Measurements from ENCODE around the gene USP4.
"Not testable (repeated sequence)": the region's sequence is repeated elsewhere in the genome, so short reads cannot be mapped to it uniquely, and the experiment has no call there.

The USP4 gene

DNA sequence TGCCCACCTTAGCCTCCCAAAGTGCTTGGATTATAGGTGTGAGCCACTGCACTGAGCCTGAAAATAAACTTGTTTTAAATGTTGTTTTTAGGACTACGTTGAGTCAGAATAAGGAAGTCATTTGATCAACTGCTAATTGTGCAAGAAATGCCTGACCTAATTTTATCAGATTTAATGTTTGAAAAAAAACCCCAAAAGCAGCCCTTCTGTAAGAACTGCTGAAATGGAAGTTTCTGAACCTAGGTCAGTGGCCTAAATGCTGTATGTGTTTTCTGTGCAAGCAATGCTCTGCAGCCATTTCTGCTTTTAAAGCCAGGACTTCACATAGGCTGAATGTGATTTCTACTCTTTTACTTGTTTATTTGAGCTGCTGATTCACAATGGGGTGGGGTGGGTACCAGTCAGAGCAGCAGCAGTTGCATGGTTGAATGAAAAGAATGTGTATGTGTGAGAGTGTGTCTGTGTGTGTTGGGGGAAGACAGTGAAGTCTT is 11.7 kb upstream of the USP4 start:
- peak; percentile 31 for DNase-seq

- peak; percentile 93 for DNase-seq
Measured at GRCh38 chr3:49349348-49350114, 9.7 kb upstream of the USP4 start.

- DNase-seq: not testable (repeated sequence)
Measured at GRCh38 chr3:49348361-49348760, 8.5 kb upstream of the USP4 start.

DNA sequence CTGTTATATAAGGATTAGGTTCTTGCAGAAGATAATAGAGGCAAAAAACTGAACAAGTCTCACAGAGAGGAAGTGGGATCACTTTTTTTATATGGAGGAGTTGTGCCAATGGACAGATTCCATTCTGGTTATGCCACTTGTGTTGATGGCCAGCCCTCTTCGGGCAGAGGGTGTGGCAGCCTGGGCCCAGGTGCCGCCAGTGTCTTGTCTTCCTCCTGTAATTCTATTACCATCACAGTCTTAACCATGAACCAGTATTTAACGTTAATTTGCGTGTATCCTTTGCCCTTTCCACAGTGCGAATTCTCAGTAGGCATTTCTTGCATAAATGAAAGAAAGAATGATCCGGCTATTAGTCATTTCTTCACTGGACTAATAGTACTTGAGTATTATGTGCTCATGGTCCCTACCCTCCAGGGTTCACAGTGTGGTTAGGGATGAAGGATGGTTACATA is 7.0 kb upstream of the USP4 start:
- no peak for DNase-seq

GRCh38 chr3:49343163-49343562 is 3.3 kb upstream of the USP4 start:
- no peak for DNase-seq

- no peak for DNase-seq
Measured at GRCh38 chr3:49341996-49342395, 2.1 kb upstream of the USP4 start.

DNA sequence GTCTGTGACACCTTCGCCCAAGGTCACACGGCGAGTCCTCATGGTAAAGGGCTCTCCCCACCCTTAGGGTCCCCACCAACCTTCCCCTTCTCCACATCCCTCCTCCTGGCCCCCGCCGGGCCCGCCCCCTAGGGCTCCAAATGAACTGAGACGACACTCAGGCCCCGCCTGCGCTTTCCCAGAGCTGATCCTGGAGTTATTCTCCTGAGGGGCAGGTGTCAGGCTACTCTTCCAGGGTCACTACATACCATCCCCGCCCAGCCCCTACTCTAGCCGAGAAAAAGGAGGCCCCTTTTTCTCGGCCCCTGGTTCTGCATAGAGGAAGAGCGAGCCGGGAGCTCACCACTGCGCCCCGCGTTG is 292 bp downstream of the USP4 start:
- DNase-seq: no peak

DNA sequence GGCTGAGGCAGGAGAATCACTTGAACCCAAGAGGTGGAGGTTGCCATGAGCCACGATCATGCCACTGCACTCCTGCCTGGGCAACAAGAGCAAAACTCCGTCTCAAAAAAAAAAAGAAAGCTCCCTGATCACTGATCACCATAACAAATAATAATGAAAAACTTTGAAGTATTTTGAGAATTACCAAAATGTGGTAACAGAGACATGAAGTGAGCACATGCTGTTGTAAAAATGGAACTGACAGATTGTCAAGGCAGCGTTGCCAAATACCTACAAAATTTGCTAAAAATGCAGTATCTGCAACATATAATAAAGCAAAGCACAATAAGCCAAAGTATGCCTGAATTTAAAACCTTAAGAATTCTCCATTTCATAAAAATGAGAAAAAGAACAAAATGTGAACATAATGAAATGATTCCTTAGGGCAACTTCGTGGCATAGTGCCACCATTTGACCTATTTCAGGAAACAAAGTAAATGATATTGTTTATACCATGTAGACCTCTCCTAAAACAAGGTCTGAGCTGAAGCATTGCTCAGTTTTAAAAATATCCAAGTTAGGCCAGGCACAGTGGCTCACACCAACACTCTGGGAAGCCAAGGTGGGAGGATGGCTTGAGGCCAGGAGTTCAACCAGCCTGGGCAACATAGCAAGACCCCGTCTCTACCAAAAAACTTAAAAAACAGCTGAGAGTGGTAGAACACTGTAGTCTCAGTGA is 5.8 kb downstream of the USP4 start:
- DNase-seq: no peak

GRCh38 chr3:49333091-49333490 is 6.8 kb downstream of the USP4 start:
- no peak for DNase-seq

DNA sequence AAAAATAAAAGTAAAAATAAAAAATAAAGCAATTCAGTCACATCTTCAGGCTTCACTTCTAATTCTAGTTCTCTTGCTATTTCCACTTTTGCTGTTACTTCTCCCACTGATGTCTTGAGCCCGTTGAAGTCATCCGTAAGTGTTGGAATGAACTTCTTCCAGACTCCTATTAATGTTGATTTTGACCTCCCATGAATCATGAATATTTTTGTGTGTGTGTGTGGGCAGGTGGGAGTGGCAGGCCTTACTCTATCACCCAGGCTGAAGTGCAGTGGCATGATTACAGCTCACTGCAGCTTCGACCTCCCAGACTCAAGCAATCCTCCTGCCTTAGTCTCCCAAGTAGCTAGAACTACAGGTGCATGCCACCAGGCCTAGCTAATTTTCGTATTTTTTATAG is 10.7 kb downstream of the USP4 start:
- no peak for DNase-seq

DNA sequence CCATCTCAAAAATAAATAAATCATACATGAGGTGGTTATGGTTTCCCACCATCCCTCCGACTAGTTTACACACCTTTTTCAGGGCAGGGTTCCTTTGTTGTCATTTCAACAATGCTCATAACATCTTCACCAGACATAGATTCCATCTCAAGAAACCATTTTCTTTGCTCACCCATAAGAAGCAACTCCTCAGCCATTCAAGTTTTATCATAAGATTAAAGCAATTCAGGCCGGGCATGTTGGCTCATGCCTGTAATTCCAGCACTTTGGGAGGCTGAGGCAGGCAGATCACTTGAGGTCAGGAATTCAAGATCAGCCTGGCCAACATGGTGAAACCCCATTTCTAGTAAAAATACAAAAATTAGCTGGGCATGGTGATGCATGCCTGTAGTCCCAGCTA is 11.5 kb downstream of the USP4 start:
- DNase-seq: not testable (repeated sequence)

GRCh38 chr3:49327485-49327884 is 12.4 kb downstream of the USP4 start:
- no peak for DNase-seq

DNA sequence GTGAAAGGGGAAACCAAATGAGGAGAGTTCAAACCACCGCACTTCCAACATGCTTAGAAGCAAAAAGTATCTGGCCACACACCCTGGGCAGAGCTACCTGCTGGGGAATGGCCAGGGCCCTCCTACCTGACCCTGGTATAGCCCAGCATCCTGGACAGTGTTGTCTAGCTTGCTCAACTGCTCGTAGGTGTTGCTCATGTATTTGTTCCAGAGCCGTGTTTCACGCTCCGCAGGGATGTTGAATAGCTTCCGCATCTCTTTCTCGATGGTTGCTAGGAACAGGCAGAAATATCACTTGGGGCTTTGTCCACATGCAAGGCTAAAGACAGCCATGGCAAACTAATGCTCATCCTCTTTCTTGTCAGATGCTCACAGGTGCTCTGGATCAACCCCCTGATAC is 15.1 kb downstream of the USP4 start:
- no peak for DNase-seq

DNA sequence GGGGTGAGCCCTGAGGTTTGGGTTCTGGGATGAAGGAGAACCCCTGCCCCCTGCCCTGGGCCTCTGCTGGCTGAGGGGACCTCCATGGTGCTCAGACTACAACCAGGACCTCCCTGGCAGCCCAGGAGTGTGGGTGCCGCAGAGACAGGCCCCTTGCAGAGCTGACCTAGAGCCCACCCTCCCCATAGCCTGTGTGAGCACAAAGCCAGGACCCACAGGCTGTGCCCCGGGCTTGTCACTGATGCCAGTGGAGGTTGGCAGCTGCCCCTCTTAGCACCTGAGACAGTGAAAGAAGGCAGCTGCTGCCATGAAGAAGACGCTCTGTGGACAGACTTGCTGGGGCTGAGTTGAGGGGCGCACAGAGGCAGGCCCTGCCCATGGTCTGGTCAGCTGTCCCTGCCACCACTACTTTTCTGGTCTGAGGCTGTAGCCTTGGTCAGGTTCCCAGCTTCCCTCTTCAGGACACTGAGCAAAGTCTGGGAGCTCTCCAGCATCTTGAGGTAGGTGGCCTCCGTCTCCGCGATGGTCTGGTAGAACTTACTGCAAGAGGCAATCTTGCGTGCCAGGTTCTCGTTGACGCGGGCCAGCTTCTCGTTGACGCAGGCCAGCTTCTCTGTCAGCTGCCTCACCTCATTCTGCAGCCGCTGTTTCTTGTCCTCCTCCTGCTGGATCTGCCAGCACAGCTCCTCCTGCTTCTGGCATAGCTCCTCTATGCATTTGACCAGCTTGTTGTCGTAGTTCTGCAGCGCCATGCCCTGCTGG is 23.0 kb downstream of the USP4 start:
- no peak for DNase-seq

DNA sequence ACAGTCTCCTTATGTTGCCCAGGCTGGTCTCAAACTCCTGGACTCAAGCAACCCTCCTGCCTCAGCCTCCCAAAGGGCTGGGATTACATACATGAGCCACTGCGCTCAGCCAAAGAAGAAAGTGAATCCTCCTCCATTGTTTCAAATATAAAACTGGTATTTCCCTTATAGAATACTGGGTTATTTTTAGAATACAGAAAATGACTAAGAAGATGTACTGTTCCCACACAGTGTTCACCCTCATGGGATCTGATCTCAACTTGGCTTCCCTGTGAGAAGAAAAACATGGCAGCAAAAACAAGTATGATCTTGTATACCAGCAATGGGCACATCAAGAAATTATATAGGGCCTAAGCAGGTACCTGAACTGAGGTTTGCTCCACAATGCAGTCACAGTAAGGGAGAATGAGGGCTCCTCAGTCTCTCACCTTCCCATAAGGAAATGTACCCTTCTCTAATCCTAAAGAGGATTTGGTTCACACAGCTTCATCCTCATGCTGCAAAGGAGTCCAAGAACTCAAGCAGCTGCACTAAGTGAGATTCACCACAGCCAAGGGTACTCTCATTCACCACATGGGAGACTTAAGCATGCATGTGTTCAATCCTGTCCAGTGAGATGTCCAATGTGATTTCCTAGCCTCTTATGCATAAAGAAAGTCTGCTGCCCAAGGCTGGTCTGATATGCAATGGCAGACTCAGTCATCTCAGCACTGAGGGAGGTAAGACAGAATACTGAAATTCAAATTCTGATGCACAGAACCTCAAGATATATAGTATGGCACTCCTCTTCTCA is 25.8 kb downstream of the USP4 start:
- no peak for DNase-seq

- DNase-seq: no peak
Measured at GRCh38 chr3:49311283-49311682, 28.6 kb downstream of the USP4 start.

DNA sequence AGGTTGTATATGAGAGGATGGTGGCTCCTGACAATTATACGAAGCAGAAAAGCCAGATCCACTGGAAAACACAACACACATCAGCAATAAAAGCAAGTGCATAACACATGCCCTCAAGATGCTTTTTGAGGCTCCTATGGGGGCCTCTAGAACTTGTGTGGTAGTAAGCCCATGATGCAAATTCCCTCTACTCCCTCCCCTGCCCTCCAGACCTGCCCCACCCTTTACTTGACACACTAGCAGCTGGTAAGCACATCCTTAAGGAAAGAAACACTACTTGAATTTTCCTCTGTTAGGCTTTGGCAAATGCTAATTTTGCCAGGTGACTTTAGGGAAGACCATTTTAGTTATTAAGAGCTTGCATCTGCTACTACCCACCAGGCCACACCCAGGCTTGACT is 29.2 kb downstream of the USP4 start:
- no peak for DNase-seq

GRCh38 chr3:49305608-49306007 is 34.2 kb downstream of the USP4 start:
- DNase-seq: no peak

DNA sequence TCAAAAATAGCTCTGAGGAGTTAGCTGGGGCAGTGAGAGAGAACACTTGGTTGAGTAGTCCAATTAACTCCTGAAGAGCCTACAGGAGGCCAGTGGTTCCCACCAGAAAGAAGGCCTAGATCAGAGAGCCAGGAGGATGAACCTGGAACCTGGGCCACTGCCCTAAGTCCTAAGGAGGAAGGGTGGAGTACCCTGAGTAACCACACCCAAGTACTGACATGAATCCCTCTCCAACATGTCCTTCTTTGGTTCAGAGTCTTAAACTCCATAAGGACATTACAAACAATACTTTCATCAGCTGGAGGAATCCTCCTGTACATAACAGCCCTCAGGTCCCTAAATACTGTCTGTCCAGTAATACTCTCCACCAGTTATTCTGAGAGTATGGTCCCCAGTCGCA is 37.2 kb downstream of the USP4 start:
- DNase-seq: no peak

DNA sequence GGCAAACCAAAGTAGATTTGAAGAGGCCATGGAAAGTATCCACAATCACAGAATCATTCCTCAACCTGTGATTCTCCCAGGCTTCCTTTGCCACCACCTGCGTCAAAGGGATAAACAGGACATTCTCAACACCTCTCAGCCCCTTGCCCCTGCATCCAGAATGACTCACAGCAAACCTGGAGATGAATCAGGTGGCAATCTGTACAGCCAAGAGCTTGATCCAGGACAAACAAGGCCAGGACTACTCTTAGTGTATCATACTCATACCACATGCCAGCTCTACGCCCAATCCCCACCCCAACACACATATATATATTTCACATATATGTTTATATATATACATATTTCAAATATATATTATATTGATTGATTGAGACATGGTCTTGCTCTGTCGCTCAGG is 39.3 kb downstream of the USP4 start:
- no peak for DNase-seq

- DNase-seq: no peak
Measured at GRCh38 chr3:49298511-49298910, 41.3 kb downstream of the USP4 start.

GRCh38 chr3:49296781-49297411 is 43.0 kb downstream of the USP4 start:
- peak; percentile 28 for DNase-seq

Measured in hematopoietic multipotent progenitor cell treated with erythropoietin and hydrocortisone succinate and interleukin-3 and kit ligand, for 8 days (in vitro differentiated cells).